K562 (cell line): ENCODE results near the gene TRAP1. TPM values are rescaled to one million over a fixed set of nuclear protein-coding genes. Genes with fewer than 3 reads are reported as not detected.

Source experiments
- BCL6 ChIP-seq: fragments of 250-450 bp; sonication (Bioruptor Pico); IDR thresholded peaks from 2 replicates; pipeline ENCODE4 v1.4.0; 2020
- CTBP1 ChIP-seq: fragments of 450-650 bp; IDR thresholded peaks from 2 replicates; pipeline ENCODE4 v1.6.1; 2016; ENCODE audit warnings: borderline replicate concordance
- JUNB ChIP-seq: fragments of 450-650 bp; formaldehyde crosslinking; conservative IDR thresholded peaks from 2 replicates; pipeline ENCODE4 v1.4.0; 2020; ENCODE audit warnings: mild to moderate bottlenecking
- MCM7 ChIP-seq, 2 experiments: fragments of 450-650 bp; IDR thresholded peaks; 2 replicates each; pipeline ENCODE4 v1.6.1; 2016 to 2018
- NR3C1 ChIP-seq: sonication (generic); formaldehyde crosslinking; IDR thresholded peaks from 2 replicates; pipeline ENCODE4 v1.8.1; 2022; ENCODE audit warnings: missing genetic modification reagents
- PHF20 ChIP-seq: fragments of 450-650 bp; IDR thresholded peaks from 2 replicates; pipeline ENCODE4 v1.6.1; 2018; ENCODE audit not compliant: partially characterized antibody
- TCF7 ChIP-seq: sonication (generic); IDR thresholded peaks from 2 replicates; pipeline ENCODE4 v1.6.1; 2016; ENCODE audit warnings: antibody characterized with exemption, borderline replicate concordance
- ZNF263 ChIP-seq: sonication (generic); formaldehyde crosslinking; IDR thresholded peaks from 2 replicates; pipeline ENCODE4 v1.8.0; 2022; ENCODE audit warnings: mild to moderate bottlenecking, missing genetic modification reagents, borderline replicate concordance
- polyA plus RNA-seq, 8 experiments: library from polyadenylated mRNA; depleted of rRNA in 4 of 8; stranded (reverse) in 5 of 8; unstranded in 3 of 8; fragments of >200 nt; fragmentation: Nextera tagmentation in 2 of 8; fragmentation: Illumina TruSeq in 1 of 8; extraction: Ambion mirVana in 2 of 8; extraction: Trizol in 1 of 8; gene quantifications; 2 replicates each; pipeline versions ENCODE4 v1.2.1 to v1.2.3, GENCODE V29; 2011 to 2014; ENCODE audit warnings: inconsistent platforms in 1 of 8, missing spikeins in 1 of 8
- total RNA-seq, 7 experiments: library from RNA; depleted of rRNA in 6 of 7; stranded (reverse); fragments of >200 nt in 6 of 7; fragmentation: Illumina TruSeq in 2 of 7; extraction: Trizol in 2 of 7; gene quantifications; 2 replicates each; pipeline versions ENCODE4 v1.2.1 to v1.2.3, GENCODE V29; 2011 to 2021; ENCODE audit warnings: low replicate concordance in 1 of 7
- TF ChIP-seq, protein P1 (sequence below): IDR thresholded peaks from 2 replicates; pipeline ENCODE4 v1.6.1; 2012; ENCODE audit warnings: low read depth, low read length, improper control_type of control experiment, borderline replicate concordance
- TF ChIP-seq, protein P2 (sequence below), 2 experiments: fragments of 450-650 bp in 1 of 2; IDR thresholded peaks; 2 replicates each; pipeline ENCODE4 v1.6.1; 2011 to 2017; ENCODE audit warnings: low read depth in 2 of 2, antibody characterized with exemption in 1 of 2, borderline replicate concordance in 1 of 2, low read length in 1 of 2, mild to moderate bottlenecking in 1 of 2, mixed read lengths in 1 of 2; ENCODE audit not compliant: control insufficient read depth in 1 of 2
- TF ChIP-seq, protein P3 (sequence below): fragments of 450-650 bp; IDR thresholded peaks from 2 replicates; pipeline ENCODE4 v1.7.0; 2016; ENCODE audit warnings: borderline replicate concordance
- TF ChIP-seq, protein P4 (sequence below), 2 experiments: fragments of 450-650 bp; formaldehyde crosslinking in 1 of 2; IDR thresholded peaks; 2 replicates each; pipeline versions ENCODE4 v1.4.0 to v1.6.1; 2014 to 2020; ENCODE audit warnings: mild to moderate bottlenecking in 2 of 2, borderline replicate concordance in 1 of 2, low read depth in 1 of 2

TRAP1 gene
- total and polyA plus RNA-seq, 9 of the 15 experiments (the other 6 are each of a cell fraction or from before 2014, with no cell fraction given): 19.1 to 436 (median 301) TPM

DNA sequence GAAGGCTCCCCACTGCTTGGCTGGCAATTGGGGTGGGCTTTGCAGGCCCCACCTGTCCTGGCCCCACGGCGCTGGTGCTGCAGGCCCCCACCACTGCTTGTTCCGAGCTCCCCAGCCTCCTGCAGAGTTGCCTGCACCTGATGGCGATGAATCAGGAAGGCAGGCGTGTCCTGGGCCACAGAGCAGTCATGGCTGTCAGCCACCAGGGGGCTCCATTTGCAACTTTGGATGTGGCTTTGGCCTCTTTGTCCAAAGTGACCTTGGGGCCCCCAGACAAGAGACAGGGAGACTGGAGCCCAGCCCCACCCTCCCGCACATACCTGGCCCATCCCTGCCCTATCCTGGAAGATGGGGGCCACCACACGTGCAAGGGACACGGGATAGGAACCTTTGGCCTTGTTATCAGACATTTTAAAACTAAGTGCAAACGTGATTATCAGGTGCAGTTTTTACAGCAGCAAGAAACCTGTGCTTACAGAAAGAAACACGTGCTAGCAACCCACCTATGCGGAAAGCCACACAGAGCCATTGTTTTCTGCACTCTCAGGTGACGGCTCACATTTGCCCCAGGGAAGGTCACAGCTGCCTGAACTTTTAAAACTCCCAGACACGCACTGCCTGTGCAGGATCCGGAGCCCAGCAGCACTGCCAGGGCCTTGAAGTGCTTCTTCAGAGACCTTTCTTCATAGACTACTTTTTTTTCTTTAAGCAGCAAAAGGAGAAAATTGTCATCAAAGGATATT, 62.9 kb downstream of the TRAP1 start, which contains the start of gene DNASE1 (continued):
- TF ChIP-seq, protein P1, sequence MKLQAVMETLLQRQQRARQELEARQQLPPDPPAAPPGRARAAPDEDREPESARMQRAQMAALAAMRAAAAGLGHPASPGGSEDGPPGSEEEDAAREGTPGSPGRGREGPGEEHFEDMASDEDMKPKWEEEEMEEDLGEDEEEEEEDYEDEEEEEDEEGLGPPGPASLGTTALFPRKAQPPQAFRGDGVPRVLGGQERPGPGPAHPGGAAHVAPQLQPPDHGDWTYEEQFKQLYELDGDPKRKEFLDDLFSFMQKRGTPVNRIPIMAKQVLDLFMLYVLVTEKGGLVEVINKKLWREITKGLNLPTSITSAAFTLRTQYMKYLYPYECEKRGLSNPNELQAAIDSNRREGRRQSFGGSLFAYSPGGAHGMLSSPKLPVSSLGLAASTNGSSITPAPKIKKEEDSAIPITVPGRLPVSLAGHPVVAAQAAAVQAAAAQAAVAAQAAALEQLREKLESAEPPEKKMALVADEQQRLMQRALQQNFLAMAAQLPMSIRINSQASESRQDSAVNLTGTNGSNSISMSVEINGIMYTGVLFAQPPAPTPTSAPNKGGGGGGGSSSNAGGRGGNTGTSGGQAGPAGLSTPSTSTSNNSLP: no peak
- TF ChIP-seq, protein P2, sequence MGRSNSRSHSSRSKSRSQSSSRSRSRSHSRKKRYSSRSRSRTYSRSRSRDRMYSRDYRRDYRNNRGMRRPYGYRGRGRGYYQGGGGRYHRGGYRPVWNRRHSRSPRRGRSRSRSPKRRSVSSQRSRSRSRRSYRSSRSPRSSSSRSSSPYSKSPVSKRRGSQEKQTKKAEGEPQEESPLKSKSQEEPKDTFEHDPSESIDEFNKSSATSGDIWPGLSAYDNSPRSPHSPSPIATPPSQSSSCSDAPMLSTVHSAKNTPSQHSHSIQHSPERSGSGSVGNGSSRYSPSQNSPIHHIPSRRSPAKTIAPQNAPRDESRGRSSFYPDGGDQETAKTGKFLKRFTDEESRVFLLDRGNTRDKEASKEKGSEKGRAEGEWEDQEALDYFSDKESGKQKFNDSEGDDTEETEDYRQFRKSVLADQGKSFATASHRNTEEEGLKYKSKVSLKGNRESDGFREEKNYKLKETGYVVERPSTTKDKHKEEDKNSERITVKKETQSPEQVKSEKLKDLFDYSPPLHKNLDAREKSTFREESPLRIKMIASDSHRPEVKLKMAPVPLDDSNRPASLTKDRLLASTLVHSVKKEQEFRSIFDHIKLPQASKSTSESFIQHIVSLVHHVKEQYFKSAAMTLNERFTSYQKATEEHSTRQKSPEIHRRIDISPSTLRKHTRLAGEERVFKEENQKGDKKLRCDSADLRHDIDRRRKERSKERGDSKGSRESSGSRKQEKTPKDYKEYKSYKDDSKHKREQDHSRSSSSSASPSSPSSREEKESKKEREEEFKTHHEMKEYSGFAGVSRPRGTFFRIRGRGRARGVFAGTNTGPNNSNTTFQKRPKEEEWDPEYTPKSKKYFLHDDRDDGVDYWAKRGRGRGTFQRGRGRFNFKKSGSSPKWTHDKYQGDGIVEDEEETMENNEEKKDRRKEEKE (IDR thresholded peaks at IDR 0.05; ENCODE audit: borderline replicate concordance in 1 of 2, control insufficient read depth in 1 of 2, low read depth in 2 of 2, low read length in 1 of 2): no peak
- TF ChIP-seq PHF20 (no peak), TCF7 (no peak), JUNB (CRISPR knock-in tag) (no peak), CTBP1 (peak; percentile 58; the same call in 1 of the 2 replicates), ZNF263 (CRISPR knock-in tag) (no peak), BCL6 (no peak), MCM7 (IDR thresholded peaks at IDR 0.05) (no peak), NR3C1 (no peak)
- TF ChIP-seq, protein P3, sequence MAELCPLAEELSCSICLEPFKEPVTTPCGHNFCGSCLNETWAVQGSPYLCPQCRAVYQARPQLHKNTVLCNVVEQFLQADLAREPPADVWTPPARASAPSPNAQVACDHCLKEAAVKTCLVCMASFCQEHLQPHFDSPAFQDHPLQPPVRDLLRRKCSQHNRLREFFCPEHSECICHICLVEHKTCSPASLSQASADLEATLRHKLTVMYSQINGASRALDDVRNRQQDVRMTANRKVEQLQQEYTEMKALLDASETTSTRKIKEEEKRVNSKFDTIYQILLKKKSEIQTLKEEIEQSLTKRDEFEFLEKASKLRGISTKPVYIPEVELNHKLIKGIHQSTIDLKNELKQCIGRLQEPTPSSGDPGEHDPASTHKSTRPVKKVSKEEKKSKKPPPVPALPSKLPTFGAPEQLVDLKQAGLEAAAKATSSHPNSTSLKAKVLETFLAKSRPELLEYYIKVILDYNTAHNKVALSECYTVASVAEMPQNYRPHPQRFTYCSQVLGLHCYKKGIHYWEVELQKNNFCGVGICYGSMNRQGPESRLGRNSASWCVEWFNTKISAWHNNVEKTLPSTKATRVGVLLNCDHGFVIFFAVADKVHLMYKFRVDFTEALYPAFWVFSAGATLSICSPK: no peak
- TF ChIP-seq, protein P4, sequence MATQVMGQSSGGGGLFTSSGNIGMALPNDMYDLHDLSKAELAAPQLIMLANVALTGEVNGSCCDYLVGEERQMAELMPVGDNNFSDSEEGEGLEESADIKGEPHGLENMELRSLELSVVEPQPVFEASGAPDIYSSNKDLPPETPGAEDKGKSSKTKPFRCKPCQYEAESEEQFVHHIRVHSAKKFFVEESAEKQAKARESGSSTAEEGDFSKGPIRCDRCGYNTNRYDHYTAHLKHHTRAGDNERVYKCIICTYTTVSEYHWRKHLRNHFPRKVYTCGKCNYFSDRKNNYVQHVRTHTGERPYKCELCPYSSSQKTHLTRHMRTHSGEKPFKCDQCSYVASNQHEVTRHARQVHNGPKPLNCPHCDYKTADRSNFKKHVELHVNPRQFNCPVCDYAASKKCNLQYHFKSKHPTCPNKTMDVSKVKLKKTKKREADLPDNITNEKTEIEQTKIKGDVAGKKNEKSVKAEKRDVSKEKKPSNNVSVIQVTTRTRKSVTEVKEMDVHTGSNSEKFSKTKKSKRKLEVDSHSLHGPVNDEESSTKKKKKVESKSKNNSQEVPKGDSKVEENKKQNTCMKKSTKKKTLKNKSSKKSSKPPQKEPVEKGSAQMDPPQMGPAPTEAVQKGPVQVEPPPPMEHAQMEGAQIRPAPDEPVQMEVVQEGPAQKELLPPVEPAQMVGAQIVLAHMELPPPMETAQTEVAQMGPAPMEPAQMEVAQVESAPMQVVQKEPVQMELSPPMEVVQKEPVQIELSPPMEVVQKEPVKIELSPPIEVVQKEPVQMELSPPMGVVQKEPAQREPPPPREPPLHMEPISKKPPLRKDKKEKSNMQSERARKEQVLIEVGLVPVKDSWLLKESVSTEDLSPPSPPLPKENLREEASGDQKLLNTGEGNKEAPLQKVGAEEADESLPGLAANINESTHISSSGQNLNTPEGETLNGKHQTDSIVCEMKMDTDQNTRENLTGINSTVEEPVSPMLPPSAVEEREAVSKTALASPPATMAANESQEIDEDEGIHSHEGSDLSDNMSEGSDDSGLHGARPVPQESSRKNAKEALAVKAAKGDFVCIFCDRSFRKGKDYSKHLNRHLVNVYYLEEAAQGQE (IDR thresholded peaks at IDR 0.05; ENCODE audit: borderline replicate concordance): peak; percentile 46; the same call in 1 of the 2 replicates
- TF ChIP-seq, protein P4 (CRISPR knock-in tag; IDR thresholded peaks at IDR 0.05; ENCODE audit: low read depth): no peak
